Measurements from ENCODE around the gene DGUOK.

DNA sequence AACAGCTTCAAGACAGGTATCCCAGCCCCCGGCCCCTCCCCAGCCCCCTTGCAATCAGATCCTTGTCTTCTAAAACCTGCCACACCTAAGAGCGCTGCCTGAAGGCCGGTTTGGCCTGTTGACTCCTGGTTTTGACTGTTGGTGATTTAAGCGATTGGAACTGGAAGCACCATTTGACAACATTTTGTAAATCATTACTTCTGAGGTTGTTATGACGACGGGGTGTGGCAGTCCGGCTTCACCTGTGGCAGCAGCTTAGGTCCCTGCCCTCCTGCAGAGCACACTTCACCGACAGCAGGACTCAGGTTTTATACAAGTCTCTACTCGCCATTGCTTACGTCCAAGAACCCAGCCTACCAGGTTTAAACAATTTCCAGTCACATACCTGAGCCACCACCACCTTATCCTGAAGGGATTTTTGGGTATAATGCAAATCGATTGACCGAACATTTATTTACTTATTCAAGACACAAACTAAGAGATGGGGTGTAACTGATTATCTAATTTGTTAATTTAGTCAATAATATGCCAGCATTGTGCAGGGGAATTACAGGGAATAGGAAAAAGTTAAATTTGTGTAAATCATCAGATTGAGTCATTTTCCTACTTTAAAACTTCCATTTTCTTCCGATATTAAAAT, 707 bp upstream of the DGUOK start:
- TF ChIP-seq POLR2AphosphoS5 (IDR thresholded peaks at IDR 0.05; ENCODE audit: low read length) (no peak), TAF1 (IDR thresholded peaks at IDR 0.05; ENCODE audit: borderline replicate concordance, low read depth, low read length) (no peak), SRF (IDR thresholded peaks at IDR 0.05; ENCODE audit: low read depth in 2 of 2, low read length in 2 of 2) (no peak), POLR2A (IDR thresholded peaks at IDR 0.05; ENCODE audit: low read depth, low read length) (no peak)
- TF ChIP-seq, protein P1, sequence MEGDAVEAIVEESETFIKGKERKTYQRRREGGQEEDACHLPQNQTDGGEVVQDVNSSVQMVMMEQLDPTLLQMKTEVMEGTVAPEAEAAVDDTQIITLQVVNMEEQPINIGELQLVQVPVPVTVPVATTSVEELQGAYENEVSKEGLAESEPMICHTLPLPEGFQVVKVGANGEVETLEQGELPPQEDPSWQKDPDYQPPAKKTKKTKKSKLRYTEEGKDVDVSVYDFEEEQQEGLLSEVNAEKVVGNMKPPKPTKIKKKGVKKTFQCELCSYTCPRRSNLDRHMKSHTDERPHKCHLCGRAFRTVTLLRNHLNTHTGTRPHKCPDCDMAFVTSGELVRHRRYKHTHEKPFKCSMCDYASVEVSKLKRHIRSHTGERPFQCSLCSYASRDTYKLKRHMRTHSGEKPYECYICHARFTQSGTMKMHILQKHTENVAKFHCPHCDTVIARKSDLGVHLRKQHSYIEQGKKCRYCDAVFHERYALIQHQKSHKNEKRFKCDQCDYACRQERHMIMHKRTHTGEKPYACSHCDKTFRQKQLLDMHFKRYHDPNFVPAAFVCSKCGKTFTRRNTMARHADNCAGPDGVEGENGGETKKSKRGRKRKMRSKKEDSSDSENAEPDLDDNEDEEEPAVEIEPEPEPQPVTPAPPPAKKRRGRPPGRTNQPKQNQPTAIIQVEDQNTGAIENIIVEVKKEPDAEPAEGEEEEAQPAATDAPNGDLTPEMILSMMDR (IDR thresholded peaks at IDR 0.05 in 2 of 3, conservative IDR thresholded peaks at IDR 0.05 in 1 of 3; ENCODE audit: control insufficient read depth in 2 of 3, extremely low read depth in 1 of 3, insufficient read depth in 1 of 3, low read depth in 3 of 3, low read length in 3 of 3) = no peak

Data from GM12878 (cell line).